Subcutaneous adipose tissue (tissue), 4 donors: ENCODE measurements around the gene TRIM26. TPM values are rescaled to one million over a fixed set of nuclear protein-coding genes. Genes with fewer than 3 reads are reported as not detected.

Experiments
- CTCF ChIP-seq: fragments of 450-650 bp; IDR thresholded peaks from one replicate; pipeline ENCODE4 v1.5.1; 2016; ENCODE audit warnings: low read depth, mild to moderate bottlenecking, control low read depth, antibody characterized with exemption, moderate library complexity
- total RNA-seq, 4 donors: library from RNA; depleted of rRNA; stranded (reverse); fragments of >200 nt; gene quantifications; one replicate each; pipeline ENCODE4 v1.1.0, GENCODE V29; 2016

TRIM26 gene
- total RNA-seq, 4 donors from 2014 or later: 24.3 to 32.6 (median 28.5) TPM

- TF ChIP-seq CTCF: no peak
Measured at GRCh38 chr6:30152910-30153610, 60.1 kb downstream of the TRIM26 start.

- TF ChIP-seq CTCF: no peak
Measured at GRCh38 chr6:30152016-30152673, 61.1 kb downstream of the TRIM26 start.

GRCh38 chr6:30151580-30151979 lies 61.6 kb downstream of the TRIM26 start:
- no peak for TF ChIP-seq CTCF

- no peak for TF ChIP-seq CTCF
Measured at GRCh38 chr6:30150671-30151395, 62.4 kb downstream of the TRIM26 start.

GRCh38 chr6:30149858-30150550 lies 63.2 kb downstream of the TRIM26 start:
- no peak for TF ChIP-seq CTCF

GRCh38 chr6:30149234-30149633 lies 64.0 kb downstream of the TRIM26 start:
- no peak for TF ChIP-seq CTCF
